ENCODE results near the gene TNFRSF1B. TPM values are rescaled to one million over a fixed set of nuclear protein-coding genes. Genes with fewer than 3 reads are reported as not detected.

TNFRSF1B gene
- total and polyA plus RNA-seq, 9 of the 15 experiments (the other 6 are each of a cell fraction or from before 2014, with no cell fraction given): 8.8 to 91.3 (median 36.0) TPM

- TF ChIP-seq DEAF1 (CRISPR knock-in tag; IDR thresholded peaks at IDR 0.05): no peak
- TF ChIP-seq JUND (IDR thresholded peaks at IDR 0.05; ENCODE audit: borderline replicate concordance, low read depth, low read length): peak; percentile 52; the same call in 1 of the 2 replicates
- 0 out of 3 replicates have a peak, but pooled peaks have one; percentile 26 for TF ChIP-seq JUND (tag; IDR thresholded peaks at IDR 0.05; ENCODE audit: borderline replicate concordance, low read depth, low read length)
- TF ChIP-seq ZNF707 (CRISPR knock-in tag; conservative IDR thresholded peaks at IDR 0.05): no peak
- TF ChIP-seq ATF1 (CRISPR knock-in tag; IDR thresholded peaks at IDR 0.05): no peak
- peak; percentile 37 for TF ChIP-seq ATF1 (tag; IDR thresholded peaks at IDR 0.05)
- peak; percentile 81 for TF ChIP-seq RAD51 (IDR thresholded peaks at IDR 0.05; ENCODE audit: borderline replicate concordance, low read depth)
- TF ChIP-seq YBX1 (IDR thresholded peaks at IDR 0.05): no peak
- TF ChIP-seq HNRNPH1 (optimal IDR thresholded peaks at IDR 0.05; ENCODE audit: low read depth, low read length): no peak
- no peak for TF ChIP-seq MCM5 (IDR thresholded peaks at IDR 0.05; ENCODE audit: low read depth)
- TF ChIP-seq TOE1 (IDR thresholded peaks at IDR 0.05; ENCODE audit: borderline replicate concordance): peak; percentile 61; the same call in 1 of the 2 replicates
- no peak for TF ChIP-seq TOE1 (CRISPR knock-in tag; IDR thresholded peaks at IDR 0.05; ENCODE audit: borderline replicate concordance, low read depth)
- TF ChIP-seq CEBPZ (IDR thresholded peaks at IDR 0.05; ENCODE audit: borderline replicate concordance, low read depth, low read length): no peak
- TF ChIP-seq ESRRA (IDR thresholded peaks at IDR 0.05; ENCODE audit: borderline replicate concordance, low read depth): peak; percentile 28; the same call in 1 of the 2 replicates
- peak; percentile 45; the same call in 1 of the 2 replicates for TF ChIP-seq CTBP1 (IDR thresholded peaks at IDR 0.05; ENCODE audit: borderline replicate concordance)
- TF ChIP-seq ZNF449 (CRISPR knock-in tag; IDR thresholded peaks at IDR 0.05): no peak
- no peak for TF ChIP-seq ZBTB1 (CRISPR knock-in tag; IDR thresholded peaks at IDR 0.05; ENCODE audit: borderline replicate concordance, low read depth)
- TF ChIP-seq NRF1 (conservative IDR thresholded peaks at IDR 0.05 in 1 of 2, IDR thresholded peaks at IDR 0.05 in 1 of 2): 0 out of 4 replicates have a peak, but pooled peaks of 1 of the 2 experiments have one; percentile 21
- peak in 1 of 2 experiments; percentile 16 for TF ChIP-seq E2F6 (IDR thresholded peaks at IDR 0.05; ENCODE audit: borderline replicate concordance in 1 of 2, extremely low read depth in 1 of 2, insufficient read depth in 1 of 2, insufficient read length in 1 of 2, low read depth in 1 of 2, low read length in 1 of 2, poor library complexity in 1 of 2, severe bottlenecking in 1 of 2)
- no peak for TF ChIP-seq SUPT5H (IDR thresholded peaks at IDR 0.05)
- peak; percentile 33; the same call in 1 of the 2 replicates for TF ChIP-seq BCOR (IDR thresholded peaks at IDR 0.05)
These were observed 13.5 kb upstream of the TNFRSF1B start (continued) for GRCh38 chr1:12153181-12153785.
